HEK293 (cell line): Measurements from ENCODE around the gene KPTN.

Experiments
- CTCF ChIA-PET: fragments of 350-600 bp; formaldehyde crosslinking; extraction: SDS; loops from one replicate; lab custom pipeline; 2021; ENCODE audit warnings: antibody characterized with exemption; lab: Yijun Ruan, JAX
- POLR2A ChIA-PET: fragments of 300-600 bp; formaldehyde crosslinking; extraction: SDS; loops from one replicate; lab custom pipeline; 2020; ENCODE audit warnings: antibody characterized with exemption, inconsistent platforms; lab: Yijun Ruan, JAX
- H3K27ac ChIP-seq: fragments of 200-500 bp; sonication (Bioruptor generic); 2 replicates; pipeline ENCODE4 v1.5.1; 2014; ENCODE audit warnings: low read depth, low read length, control low read depth, inconsistent platforms; ENCODE audit errors: extremely low read depth
- H3K36me3 ChIP-seq, 2 experiments: fragments of 200-500 bp in 1 of 2; sonication (Bioruptor generic) in 1 of 2; 1 replicate in 1 of 2; 2 replicates in 1 of 2; pipeline ENCODE4 v1.5.1; 2014 to 2017; ENCODE audit warnings: inconsistent platforms in 2 of 2, low read length in 2 of 2; ENCODE audit not compliant: control insufficient read depth in 2 of 2, insufficient read depth in 1 of 2
- H3K4me1 ChIP-seq: fragments of 200-500 bp; sonication (Bioruptor generic); 2 replicates; pipeline ENCODE4 v1.5.1; 2014; ENCODE audit warnings: mild to moderate bottlenecking, low read length, inconsistent platforms; ENCODE audit not compliant: control insufficient read depth, insufficient read depth
- H3K4me3 ChIP-seq: 2 replicates; pipeline ENCODE4 v1.5.1; 2011; ENCODE audit warnings: low read depth, mild to moderate bottlenecking, control low read depth, low read length, moderate library complexity
- H3K9me3 ChIP-seq: fragments of 200-500 bp; sonication (Bioruptor generic); 2 replicates; pipeline ENCODE4 v1.5.1; 2014; ENCODE audit warnings: low read depth, low read length, inconsistent platforms; ENCODE audit not compliant: control insufficient read depth, insufficient read depth
- BCL6B ChIP-seq: fragments of 450-650 bp; formaldehyde crosslinking; IDR thresholded peaks from 2 replicates; pipeline ENCODE4 v1.5.1; 2017; ENCODE audit warnings: missing biosample characterization, missing genetic modification characterization
- SCRT1 ChIP-seq: fragments of 450-650 bp; formaldehyde crosslinking; IDR thresholded peaks from 2 replicates; pipeline ENCODE4 v1.5.1; 2016; ENCODE audit warnings: missing biosample characterization, missing genetic modification characterization, borderline replicate concordance
- SCRT2 ChIP-seq: fragments of 450-650 bp; formaldehyde crosslinking; IDR thresholded peaks from 2 replicates; pipeline ENCODE4 v1.5.1; 2016; ENCODE audit warnings: missing biosample characterization, missing genetic modification characterization
- SP3 ChIP-seq: fragments of 450-650 bp; formaldehyde crosslinking; IDR thresholded peaks from 2 replicates; pipeline ENCODE4 v1.5.1; 2016; ENCODE audit warnings: missing biosample characterization, missing genetic modification characterization
- ZIC2 ChIP-seq: fragments of 450-650 bp; formaldehyde crosslinking; IDR thresholded peaks from 2 replicates; pipeline ENCODE4 v1.5.1; 2016; ENCODE audit warnings: missing biosample characterization, missing genetic modification characterization
- ZNF146 ChIP-seq: fragments of 450-650 bp; formaldehyde crosslinking; IDR thresholded peaks from 2 replicates; pipeline ENCODE4 v1.5.1; 2016; ENCODE audit warnings: missing biosample characterization, missing genetic modification characterization
- ZNF19 ChIP-seq: fragments of 450-650 bp; formaldehyde crosslinking; IDR thresholded peaks from 2 replicates; pipeline ENCODE4; 2016; ENCODE audit warnings: missing biosample characterization, missing genetic modification characterization, low read depth
- ZNF2 ChIP-seq: fragments of 450-650 bp; formaldehyde crosslinking; IDR thresholded peaks from 2 replicates; pipeline ENCODE4 v1.5.1; 2016; ENCODE audit warnings: missing biosample characterization, missing genetic modification characterization
- ZNF23 ChIP-seq: fragments of 450-650 bp; formaldehyde crosslinking; IDR thresholded peaks from 2 replicates; pipeline ENCODE4 v1.5.1; 2016; ENCODE audit warnings: missing biosample characterization, missing genetic modification characterization, borderline replicate concordance
- ZNF580 ChIP-seq: fragments of 450-650 bp; formaldehyde crosslinking; IDR thresholded peaks from 2 replicates; pipeline ENCODE4 v1.5.1; 2016; ENCODE audit warnings: missing biosample characterization, missing genetic modification characterization
- ZNF596 ChIP-seq: fragments of 450-650 bp; IDR thresholded peaks from 2 replicates; pipeline ENCODE4 v1.5.0; 2018; ENCODE audit warnings: missing biosample characterization, mild to moderate bottlenecking, missing genetic modification characterization, moderate library complexity
- ZNF654 ChIP-seq: fragments of 450-650 bp; formaldehyde crosslinking; IDR thresholded peaks from 2 replicates; pipeline ENCODE4 v1.5.1; 2016; ENCODE audit warnings: low read depth, missing biosample characterization, missing genetic modification characterization
- ZSCAN23 ChIP-seq: fragments of 450-650 bp; formaldehyde crosslinking; IDR thresholded peaks from 2 replicates; pipeline ENCODE4 v1.5.1; 2016; ENCODE audit warnings: missing biosample characterization, missing genetic modification characterization

The KPTN gene

GRCh38 chr19:47531640-47532387 is 47.8 kb upstream of the KPTN start (continued):
- TF ChIP-seq ZNF654: no peak

- Histone ChIP-seq H3K36me3 (no peaks in the 10 kb centered on the region), H3K4me3 (no peak overlapping the region), H3K27ac (no peak overlapping the region), H3K9me3 (no peaks in the 10 kb centered on the region), H3K4me1 (no peaks in the 10 kb centered on the region)
- CTCF ChIA-PET: interaction anchor here (0.6 to 3.6 kb wide), 3 partner anchors 11 to 93 kb away, joined by 3 to 12 read pairs (median 6); partner anchors contain the start of gene NAPA
- POLR2A ChIA-PET: interaction anchor here (0.6 to 1.2 kb wide), 2 partner anchors 10 to 16 kb away, joined by 3 to 4 read pairs; no protein-coding TSS in a partner anchor
- TF ChIP-seq SCRT2 (peak; percentile 54; the same call in 1 of the 2 replicates), SCRT1 (tag by site-specific recombination) (peak; percentile 44; the same call in 1 of the 2 replicates), ZNF19 (no peak)
These were observed 45.2 kb upstream of the KPTN start for GRCh38 chr19:47529018-47529742.

GRCh38 chr19:47526798-47527197 is 42.8 kb upstream of the KPTN start:
- no peaks in the 10 kb centered on the region for H3K36me3 ChIP-seq
- no peak overlapping the region for H3K4me3 ChIP-seq
- no peak for TF ChIP-seq BCL6B (tag by site-specific recombination)
- TF ChIP-seq ZSCAN23 (tag by site-specific recombination): no peak
- no peak for TF ChIP-seq ZNF596 (tag by site-specific recombination)
- TF ChIP-seq SP3 (tag by site-specific recombination): no peak
- 0 out of 2 replicates have a peak, but pooled peaks have one; percentile 50 for TF ChIP-seq ZNF580
- peak; percentile 86 for TF ChIP-seq ZNF146 (tag by site-specific recombination)
- TF ChIP-seq ZNF23 (tag by site-specific recombination): no peak
- H3K27ac ChIP-seq: no peak overlapping the region
- ChIA-PET POLR2A (no interaction called here), CTCF (no interaction called here)
- H3K4me1 ChIP-seq: no peaks in the 10 kb centered on the region
- H3K9me3 ChIP-seq: no peaks in the 10 kb centered on the region

GRCh38 chr19:47523473-47523872 is 39.5 kb upstream of the KPTN start:
- POLR2A ChIA-PET: interaction anchor here (0.9 to 1.2 kb wide), 2 partner anchors 8 to 9 kb away, joined by 4 to 5 read pairs; no protein-coding TSS in a partner anchor
- TF ChIP-seq ZIC2 (tag by site-specific recombination) (peak; percentile 50), ZNF2 (tag by site-specific recombination) (no peak)
- Histone ChIP-seq H3K4me3 (no peak overlapping the region), H3K27ac (no peak overlapping the region), H3K36me3 (no peaks in the 10 kb centered on the region), H3K9me3 (no peaks in the 10 kb centered on the region), H3K4me1 (no peaks in the 10 kb centered on the region)
- CTCF ChIA-PET: interaction anchor here (0.6 to 2.0 kb wide), 3 partner anchors 8 to 176 kb away, joined by 4 to 15 read pairs (median 6); partner anchors contain the start of gene NAPA
